ENCODE measurements around the gene PLXNA4. TPM values are rescaled to one million over a fixed set of nuclear protein-coding genes. Genes with fewer than 3 reads are reported as not detected.

Gene PLXNA4
- total RNA-seq, 2 donors from 2014 or later, result 24.0 to 42.7 TPM

GRCh38 chr7:132347858-132348257 is 228.4 kb downstream of the PLXNA4 start:
- H3K4me1 Mint-ChIP-seq, result peaks cover 11% of the 10 kb centered on the region
- WGBS, 2 experiments (ENCODE audit: insufficient coverage in 1 of 2, insufficient read length in 1 of 2), result 50 to 69% methylated on average over 2 to 3 of the region's 3 CpGs
- H3K36me3 Mint-ChIP-seq (ENCODE audit: low read depth), result no peaks in the 10 kb centered on the region
- no peak overlapping the region for H3K27ac ChIP-seq (ENCODE audit: low read depth, low read length)
- peaks cover 5% of the 10 kb centered on the region for H3K4me1 ChIP-seq (ENCODE audit: control insufficient read depth, insufficient read depth, low read length)
- no peak overlapping the region for H3K4me3 Mint-ChIP-seq
- H3K27ac Mint-ChIP-seq, result no peak overlapping the region
- no peaks in the 10 kb centered on the region for H3K27me3 ChIP-seq (ENCODE audit: control insufficient read depth, insufficient read depth, low read length, poor library complexity, severe bottlenecking)
- no peak overlapping the region for H3K4me3 ChIP-seq (ENCODE audit: low read length)
- TF ChIP-seq, protein P1, sequence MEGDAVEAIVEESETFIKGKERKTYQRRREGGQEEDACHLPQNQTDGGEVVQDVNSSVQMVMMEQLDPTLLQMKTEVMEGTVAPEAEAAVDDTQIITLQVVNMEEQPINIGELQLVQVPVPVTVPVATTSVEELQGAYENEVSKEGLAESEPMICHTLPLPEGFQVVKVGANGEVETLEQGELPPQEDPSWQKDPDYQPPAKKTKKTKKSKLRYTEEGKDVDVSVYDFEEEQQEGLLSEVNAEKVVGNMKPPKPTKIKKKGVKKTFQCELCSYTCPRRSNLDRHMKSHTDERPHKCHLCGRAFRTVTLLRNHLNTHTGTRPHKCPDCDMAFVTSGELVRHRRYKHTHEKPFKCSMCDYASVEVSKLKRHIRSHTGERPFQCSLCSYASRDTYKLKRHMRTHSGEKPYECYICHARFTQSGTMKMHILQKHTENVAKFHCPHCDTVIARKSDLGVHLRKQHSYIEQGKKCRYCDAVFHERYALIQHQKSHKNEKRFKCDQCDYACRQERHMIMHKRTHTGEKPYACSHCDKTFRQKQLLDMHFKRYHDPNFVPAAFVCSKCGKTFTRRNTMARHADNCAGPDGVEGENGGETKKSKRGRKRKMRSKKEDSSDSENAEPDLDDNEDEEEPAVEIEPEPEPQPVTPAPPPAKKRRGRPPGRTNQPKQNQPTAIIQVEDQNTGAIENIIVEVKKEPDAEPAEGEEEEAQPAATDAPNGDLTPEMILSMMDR (conservative IDR thresholded peaks at IDR 0.05), result no peak
- no peaks in the 10 kb centered on the region for H3K36me3 ChIP-seq (ENCODE audit: control insufficient read depth, insufficient read depth, low read length)
- no peak overlapping the region for H3K9ac ChIP-seq (ENCODE audit: extremely low read depth, low read length, poor library complexity, severe bottlenecking)
- H3K9me3 ChIP-seq (ENCODE audit: control insufficient read depth, low read length), result peaks cover 4% of the 10 kb centered on the region
- no peaks in the 10 kb centered on the region for H3K27me3 Mint-ChIP-seq (ENCODE audit: insufficient read depth)
- H3K9me3 Mint-ChIP-seq, result no peaks in the 10 kb centered on the region
- DNase-seq, result peak; percentile 51

- WGBS, 2 experiments (ENCODE audit: insufficient coverage in 1 of 2, insufficient read length in 1 of 2), result 89 to 100% methylated on average over 4 to 7 of the region's 7 CpGs
- TF ChIP-seq, protein P1 (conservative IDR thresholded peaks at IDR 0.05), result no peak
Measured at GRCh38 chr7:132347123-132347522, 229.1 kb downstream of the PLXNA4 start.

GRCh38 chr7:132345543-132346129 is 230.6 kb downstream of the PLXNA4 start:
- Histone ChIP-seq H3K4me3 (ENCODE audit: low read length) (no peak overlapping the region), H3K27me3 (ENCODE audit: control insufficient read depth, insufficient read depth, low read length, poor library complexity, severe bottlenecking) (no peaks in the 10 kb centered on the region), H3K36me3 (ENCODE audit: control insufficient read depth, insufficient read depth, low read length) (no peaks in the 10 kb centered on the region), H3K9me3 (ENCODE audit: control insufficient read depth, low read length) (peaks cover 1% of the 10 kb centered on the region), H3K9ac (ENCODE audit: extremely low read depth, low read length, poor library complexity, severe bottlenecking) (no peak overlapping the region), H3K4me1 (ENCODE audit: control insufficient read depth, insufficient read depth, low read length) (peaks cover 5% of the 10 kb centered on the region), H3K27ac (ENCODE audit: low read depth, low read length) (no peak overlapping the region)
- Mint-ChIP-seq H3K27ac (no peak overlapping the region), H3K36me3 (ENCODE audit: low read depth) (no peaks in the 10 kb centered on the region), H3K4me1 (peaks cover 11% of the 10 kb centered on the region), H3K27me3 (ENCODE audit: insufficient read depth) (no peaks in the 10 kb centered on the region), H3K4me3 (no peak overlapping the region), H3K9me3 (no peaks in the 10 kb centered on the region)
- TF ChIP-seq, protein P1 (conservative IDR thresholded peaks at IDR 0.05), result no peak
- 84 to 95% methylated on average over 4 to 6 of the region's 6 CpGs for WGBS, 2 experiments (ENCODE audit: insufficient coverage in 1 of 2, insufficient read length in 1 of 2)
- DNase-seq, result no peak

More at GRCh38 chr7:132347123-132347522, 229.1 kb downstream of the PLXNA4 start:
- DNase-seq, result peak; percentile 48
- peaks cover 11% of the 10 kb centered on the region for H3K4me1 Mint-ChIP-seq
- H3K27me3 Mint-ChIP-seq (ENCODE audit: insufficient read depth), result no peaks in the 10 kb centered on the region
- H3K4me1 ChIP-seq (ENCODE audit: control insufficient read depth, insufficient read depth, low read length), result peaks cover 5% of the 10 kb centered on the region
- H3K27me3 ChIP-seq (ENCODE audit: control insufficient read depth, insufficient read depth, low read length, poor library complexity, severe bottlenecking), result no peaks in the 10 kb centered on the region
- no peaks in the 10 kb centered on the region for H3K36me3 ChIP-seq (ENCODE audit: control insufficient read depth, insufficient read depth, low read length)
- no peak overlapping the region for H3K27ac ChIP-seq (ENCODE audit: low read depth, low read length)
- no peak overlapping the region for H3K4me3 Mint-ChIP-seq
- peaks cover 4% of the 10 kb centered on the region for H3K9me3 ChIP-seq (ENCODE audit: control insufficient read depth, low read length)
- no peaks in the 10 kb centered on the region for H3K36me3 Mint-ChIP-seq (ENCODE audit: low read depth)
- H3K9ac ChIP-seq (ENCODE audit: extremely low read depth, low read length, poor library complexity, severe bottlenecking), result no peak overlapping the region
- H3K27ac Mint-ChIP-seq, result no peak overlapping the region
- no peak overlapping the region for H3K4me3 ChIP-seq (ENCODE audit: low read length)
- H3K9me3 Mint-ChIP-seq, result no peaks in the 10 kb centered on the region

All from endodermal cell (in vitro differentiated cells).